ENCODE data around the gene MAP4K2.

DNA sequence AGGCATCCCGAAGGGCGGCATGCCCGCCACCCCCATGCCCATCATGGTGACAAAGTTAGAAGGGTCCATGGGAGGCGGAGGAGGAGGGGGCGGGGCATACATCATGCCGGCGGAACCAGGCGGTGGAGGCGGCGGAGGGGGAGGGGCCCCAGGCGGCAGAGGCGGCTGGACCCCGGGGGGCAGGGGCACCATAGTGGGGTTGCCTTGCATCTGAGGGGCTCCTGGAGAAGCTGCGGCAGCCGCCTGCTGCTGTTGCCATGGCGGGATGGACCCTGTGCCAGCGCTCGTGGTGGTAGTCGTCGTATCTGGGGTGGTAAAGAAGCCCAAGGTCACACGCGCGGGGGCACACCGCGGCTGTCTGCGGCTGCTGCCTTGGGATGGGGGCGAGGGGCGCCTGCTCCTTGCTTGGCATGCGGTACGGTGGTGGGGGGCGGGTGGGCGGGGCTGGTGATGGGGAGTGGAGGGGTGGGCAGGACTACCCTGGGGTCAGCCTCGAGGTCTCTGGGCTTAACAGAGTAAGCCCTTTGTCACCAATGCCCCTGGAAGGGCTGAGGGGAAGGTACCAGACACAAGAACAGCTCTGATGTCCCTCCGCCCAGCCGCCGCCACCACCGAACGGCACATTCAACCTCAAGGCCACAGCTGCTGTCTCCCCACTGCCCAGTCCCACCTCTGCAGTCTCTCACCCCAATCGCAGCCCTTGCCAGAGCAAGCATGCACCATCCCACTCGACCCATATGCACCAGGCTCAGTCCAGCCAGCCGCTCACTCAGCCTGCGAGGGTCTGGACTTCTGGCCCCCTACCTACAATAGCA lies 37.0 kb downstream of the MAP4K2 start:
- TF ChIP-seq CTCF (IDR thresholded peaks at IDR 0.05) (no peak), POLR2A (IDR thresholded peaks at IDR 0.05) (no peak)
